Endothelial cell of umbilical vein (primary cell): ENCODE data around the gene NSG2. TPM values are rescaled to one million over a fixed set of nuclear protein-coding genes. Genes with fewer than 3 reads are reported as not detected.

Experiments
- BruUV-seq: library from RNA; stranded (reverse); fragments of 400-500 nt; replicated peaks from 2 replicates; lab custom pipeline; 2021; lab: Mats Ljungman, UMichigan
- CTCF ChIA-PET: fragments of 300-600, 350-600 bp; sonication (Branson Sonifier 250); formaldehyde crosslinking; loops from one replicate; lab custom pipeline; 2021; ENCODE audit warnings: antibody characterized with exemption, inconsistent platforms; lab: Charles Lee
- POLR2A ChIA-PET: fragments of 300-600, 350-600 bp; sonication (Branson Sonifier 250); formaldehyde crosslinking; loops from one replicate; lab custom pipeline; 2021; ENCODE audit warnings: antibody characterized with exemption, inconsistent platforms; lab: Charles Lee
- DNase-seq: peaks from one replicate; pipeline ENCODE4 v3.0.0-alpha.2; 2011; ENCODE audit warnings: low read depth, low spot score
- FAIRE-seq: peaks from 2 replicates; lab custom pipeline; 2011; peaks lifted over from hg19 to GRCh38; lab: Jason Lieb, UNC
- H2AFZ ChIP-seq: 2 replicates; pipeline ENCODE4 v1.6.0; 2012; ENCODE audit warnings: low read depth, low read length, control low read depth, inconsistent platforms
- H3K27ac ChIP-seq: 2 replicates; pipeline ENCODE4 v1.5.1; 2011; ENCODE audit warnings: low read depth, mild to moderate bottlenecking, control low read depth, low read length, moderate library complexity; ENCODE audit not compliant: insufficient read depth
- H3K27me3 ChIP-seq, 2 experiments: 2 replicates each; pipeline versions ENCODE4 v1.6.0 to v1.6.1; 2011; ENCODE audit warnings: low read length in 2 of 2, mixed read lengths in 1 of 2; ENCODE audit not compliant: control insufficient read depth in 2 of 2, insufficient read depth in 2 of 2
- H3K36me3 ChIP-seq, 2 experiments: 2 replicates in 1 of 2; 3 replicates in 1 of 2; pipeline ENCODE4 v1.5.1; 2011; ENCODE audit warnings: low read length in 2 of 2, mild to moderate bottlenecking in 1 of 2, moderate library complexity in 1 of 2; ENCODE audit not compliant: control insufficient read depth in 2 of 2, insufficient read depth in 2 of 2; ENCODE audit errors: extremely low read depth in 1 of 2
- H3K4me1 ChIP-seq: 3 replicates; pipeline ENCODE4 v1.5.1; 2011; ENCODE audit warnings: mild to moderate bottlenecking, low read length; ENCODE audit not compliant: control insufficient read depth, insufficient read depth; ENCODE audit errors: extremely low read depth
- H3K4me2 ChIP-seq: 2 replicates; pipeline ENCODE4 v1.6.1; 2011; ENCODE audit warnings: low read length, control low read depth, mixed read lengths; ENCODE audit not compliant: insufficient read depth
- H3K4me3 ChIP-seq, 3 experiments: fragments of 200-600 bp in 1 of 3; sonication (generic), shearing (Covaris generic) in 1 of 3; replicated peaks in 1 of 3; 2 replicates each; pipeline ENCODE4 v1.5.1; 2011 to 2016; ENCODE audit warnings: control low read depth in 3 of 3, low read length in 3 of 3, mild to moderate bottlenecking in 2 of 3, inconsistent platforms in 1 of 3, low read depth in 1 of 3, moderate library complexity in 1 of 3; ENCODE audit not compliant: insufficient read depth in 1 of 3
- H3K79me2 ChIP-seq: 2 replicates; pipeline ENCODE4 v1.6.0; 2012; ENCODE audit warnings: low read length, inconsistent platforms; ENCODE audit not compliant: control insufficient read depth, insufficient read depth
- H3K9ac ChIP-seq: replicated peaks from 2 replicates; pipeline ENCODE3; 2011; ENCODE audit warnings: low read length, control low read depth; ENCODE audit not compliant: insufficient read depth; ENCODE audit errors: extremely low read depth
- H3K9me1 ChIP-seq: replicated peaks from 3 replicates; pipeline ENCODE4 v1.6.0; 2011; ENCODE audit warnings: mild to moderate bottlenecking, low read length; ENCODE audit not compliant: control insufficient read depth, insufficient read depth; ENCODE audit errors: extremely low read depth
- H3K9me3 ChIP-seq: replicated peaks from 2 replicates; pipeline ENCODE4 v1.5.1; 2012; ENCODE audit warnings: low read length, inconsistent platforms; ENCODE audit not compliant: control insufficient read depth, insufficient read depth
- H4K20me1 ChIP-seq: replicated peaks from 2 replicates; pipeline ENCODE3; 2011; ENCODE audit warnings: mild to moderate bottlenecking, low read length; ENCODE audit not compliant: control insufficient read depth, insufficient read depth; ENCODE audit errors: extremely low read depth
- CTCF ChIP-seq, 2 donors: IDR thresholded peaks; 1 replicate in 1 of 2; 2 replicates in 1 of 2; pipeline ENCODE4 v1.5.1; 2011; ENCODE audit warnings: low read length in 2 of 2, mild to moderate bottlenecking in 2 of 2, moderate library complexity in 2 of 2, control low read depth in 1 of 2, inconsistent platforms in 1 of 2, low read depth in 1 of 2; ENCODE audit not compliant: insufficient read depth in 1 of 2; ENCODE audit errors: extremely low read depth in 1 of 2
- EZH2 ChIP-seq: IDR thresholded peaks from 2 replicates; pipeline ENCODE4 v1.6.1; 2012; ENCODE audit warnings: borderline replicate concordance, low read depth, mild to moderate bottlenecking, moderate library complexity, low read length, inconsistent platforms; ENCODE audit not compliant: severe bottlenecking
- FOS ChIP-seq: IDR thresholded peaks from 2 replicates; pipeline ENCODE4 v1.6.1; 2011; ENCODE audit warnings: mild to moderate bottlenecking, low read length, moderate library complexity, borderline replicate concordance; ENCODE audit not compliant: insufficient read depth
- GATA2 ChIP-seq: IDR thresholded peaks from 2 replicates; pipeline ENCODE4 v1.7.0; 2011; ENCODE audit warnings: low read depth, mild to moderate bottlenecking, moderate library complexity, mixed read lengths, low read length; ENCODE audit not compliant: insufficient read length, insufficient read depth
- JUN ChIP-seq: IDR thresholded peaks from 2 replicates; pipeline ENCODE4 v1.6.1; 2011; ENCODE audit warnings: borderline replicate concordance, low read depth; ENCODE audit not compliant: insufficient read length, insufficient read depth
- MAX ChIP-seq: IDR thresholded peaks from 2 replicates; pipeline ENCODE4 v1.6.1; 2011; ENCODE audit not compliant: insufficient read depth, insufficient read length
- MYC ChIP-seq: IDR thresholded peaks from one replicate; pipeline ENCODE4 v1.6.1; 2011; ENCODE audit warnings: mild to moderate bottlenecking, low read depth, low read length
- POLR2A ChIP-seq: IDR thresholded peaks from 2 replicates; pipeline ENCODE4 v1.6.1; 2012; ENCODE audit warnings: low read depth, mild to moderate bottlenecking, control low read depth, low read length
- POLR2AphosphoS5 ChIP-seq: IDR thresholded peaks from 2 replicates; pipeline ENCODE4 v1.6.1; 2012; ENCODE audit warnings: low read depth, mild to moderate bottlenecking, control low read depth, low read length, moderate library complexity; ENCODE audit not compliant: insufficient read depth
- dilution Hi-C: fragments of 300-500 bp; cut with MboI; formaldehyde crosslinking; loops from one replicate; pipeline ENCODE4 v1.15.0; 2019; ENCODE audit warnings: low sequenced_read_pairs; ENCODE audit not compliant: extremely low pct_ligation_motif_present
- intact Hi-C: fragments of 100-400 bp; cut with micrococcal nuclease; formaldehyde crosslinking; loops from one replicate; pipeline ENCODE4 v1.10.0; 2022
- polyA plus RNA-seq, 4 experiments: library from polyadenylated mRNA; depleted of rRNA in 3 of 4; stranded (reverse) in 3 of 4; unstranded in 1 of 4; fragments of >200 nt; gene quantifications; 2 replicates each; pipeline versions ENCODE4 v1.2.1 to v1.2.3, GENCODE V29; 2011 to 2012; ENCODE audit warnings: missing spikeins in 1 of 4
- total RNA-seq: library from RNA; stranded (reverse); gene quantifications from 2 replicates; pipeline ENCODE4 v1.2.3, GENCODE V29; 2021

Gene NSG2
- total and polyA plus RNA-seq, 2 donors (not counting 3 experiments of a cell fraction or from before 2014, with no cell fraction given) = not detected

GRCh38 chr5:174067499-174067898 is 22.0 kb downstream of the NSG2 start:
- CTCF ChIA-PET = no interaction called here
- Histone ChIP-seq H3K9ac (no peak overlapping the region), H3K4me1 (no peaks in the 10 kb centered on the region), H3K9me1 (no peaks in the 10 kb centered on the region), H3K4me3 (no peak overlapping the region), H3K9me3 (no peaks in the 10 kb centered on the region), H3K27me3 (no peaks in the 10 kb centered on the region), H3K4me2 (no peak overlapping the region), H4K20me1 (no peaks in the 10 kb centered on the region), H3K27ac (no peak overlapping the region), H2AFZ (no peak overlapping the region), H3K79me2 (no peaks in the 10 kb centered on the region), H3K36me3 (no peaks in the 10 kb centered on the region)
- dilution Hi-C loops (no loop called here), intact Hi-C loops (no loop called here)
- FAIRE-seq (no peak), DNase-seq (no peak)
- POLR2A ChIA-PET = no interaction called here
- TF ChIP-seq JUN (no peak), MAX (no peak), EZH2 (no peak), CTCF (IDR thresholded peaks at IDR 0.05; ENCODE audit: extremely low read depth in 1 of 2, insufficient read depth in 1 of 2, low read depth in 1 of 2, low read length in 2 of 2) (no peak), FOS (no peak), POLR2AphosphoS5 (no peak), MYC (no peak), GATA2 (no peak), POLR2A (no peak)
- no TSS peak for BruUV-seq
